SK-N-SH treated with all-trans-retinoic acid at 6 μM for 48 hours (cell line): Measurements from ENCODE around the gene IKZF3.

ENCODE experiments used
- GLIS3 ChIP-seq: fragments of 250-450 bp; sonication (Bioruptor Pico); IDR thresholded peaks from 2 replicates; pipeline ENCODE4 v1.5.0; 2020; ENCODE audit warnings: mild to moderate bottlenecking, moderate library complexity
- ISL1 ChIP-seq: fragments of 250-450 bp; sonication (Bioruptor Pico); IDR thresholded peaks from 2 replicates; pipeline ENCODE4 v2.1.2; 2022; ENCODE audit warnings: mild to moderate bottlenecking, moderate library complexity
- OSR1 ChIP-seq: fragments of 250-450 bp; sonication (Bioruptor Pico); IDR thresholded peaks from 2 replicates; pipeline ENCODE4 v1.8.0; 2022; ENCODE audit warnings: moderate library complexity, mild to moderate bottlenecking, inconsistent platforms
- PPARA ChIP-seq: fragments of 250-450 bp; sonication (Bioruptor Pico); IDR thresholded peaks from 2 replicates; pipeline ENCODE4 v1.5.0; 2020; ENCODE audit warnings: mild to moderate bottlenecking, borderline replicate concordance
- RARB ChIP-seq: fragments of 250-450 bp; sonication (Bioruptor Pico); IDR thresholded peaks from 2 replicates; pipeline ENCODE4 v1.8.0; 2021; ENCODE audit warnings: mild to moderate bottlenecking, moderate library complexity
- TOX ChIP-seq: fragments of 250-450 bp; sonication (Bioruptor Pico); IDR thresholded peaks from 2 replicates; pipeline ENCODE4 v1.8.0; 2021; ENCODE audit warnings: mild to moderate bottlenecking, moderate library complexity, borderline replicate concordance
- ZNF70 ChIP-seq: fragments of 450-650 bp; formaldehyde crosslinking; IDR thresholded peaks from 2 replicates; pipeline ENCODE4 v1.5.0; 2020; ENCODE audit warnings: mild to moderate bottlenecking, moderate library complexity
- TF ChIP-seq, protein P1 (sequence below): fragments of 250-450 bp; sonication (Bioruptor Pico); IDR thresholded peaks from 2 replicates; pipeline ENCODE4 v1.8.0; 2021; ENCODE audit warnings: low read depth, mild to moderate bottlenecking, moderate library complexity, borderline replicate concordance
- TF ChIP-seq, protein P2 (sequence below): fragments of 250-450 bp; sonication (Bioruptor Pico); IDR thresholded peaks from 2 replicates; pipeline ENCODE4 v1.5.0; 2020; ENCODE audit warnings: mild to moderate bottlenecking, moderate library complexity

DNA sequence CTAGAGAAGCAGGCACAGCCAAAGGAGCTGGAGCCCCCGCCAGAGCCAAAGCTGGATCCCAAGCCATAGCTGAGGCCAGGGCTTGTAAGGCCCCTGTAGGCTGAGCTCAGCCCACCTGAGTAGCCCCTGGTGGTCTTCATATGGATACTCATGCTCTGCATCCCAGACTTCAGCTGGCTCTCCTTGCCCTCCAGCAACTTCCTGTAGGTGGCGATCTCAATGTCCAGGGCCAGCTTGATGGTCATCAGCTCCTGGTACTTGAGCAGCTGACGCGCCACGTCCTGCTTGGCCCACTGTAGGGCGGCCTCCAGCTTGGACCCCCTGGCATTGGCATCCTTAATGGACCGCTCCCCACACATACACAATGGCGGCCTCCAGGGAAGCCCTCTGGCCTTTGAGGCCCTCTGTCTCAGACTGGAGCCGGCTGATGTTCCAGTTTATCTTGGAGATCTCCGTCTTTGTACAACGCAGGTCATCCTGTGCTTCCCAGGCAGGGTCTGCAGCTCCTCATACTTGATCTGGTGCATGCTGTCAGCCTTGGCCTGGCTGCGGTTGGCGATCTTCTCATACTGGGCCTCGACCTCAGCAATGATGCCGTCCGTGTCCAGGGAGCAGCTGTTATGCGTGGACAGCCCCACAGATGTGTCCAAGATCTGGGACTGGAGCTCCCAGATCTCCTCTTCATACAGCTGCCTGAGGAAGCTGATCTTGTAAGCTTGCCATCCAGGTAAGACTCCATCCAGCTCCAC, 28.9 kb downstream of the IKZF3 start:
- TF ChIP-seq ISL1 (CRISPR knock-in tag), result no peak
- TF ChIP-seq ZNF70, result no peak
- TF ChIP-seq, protein P1, sequence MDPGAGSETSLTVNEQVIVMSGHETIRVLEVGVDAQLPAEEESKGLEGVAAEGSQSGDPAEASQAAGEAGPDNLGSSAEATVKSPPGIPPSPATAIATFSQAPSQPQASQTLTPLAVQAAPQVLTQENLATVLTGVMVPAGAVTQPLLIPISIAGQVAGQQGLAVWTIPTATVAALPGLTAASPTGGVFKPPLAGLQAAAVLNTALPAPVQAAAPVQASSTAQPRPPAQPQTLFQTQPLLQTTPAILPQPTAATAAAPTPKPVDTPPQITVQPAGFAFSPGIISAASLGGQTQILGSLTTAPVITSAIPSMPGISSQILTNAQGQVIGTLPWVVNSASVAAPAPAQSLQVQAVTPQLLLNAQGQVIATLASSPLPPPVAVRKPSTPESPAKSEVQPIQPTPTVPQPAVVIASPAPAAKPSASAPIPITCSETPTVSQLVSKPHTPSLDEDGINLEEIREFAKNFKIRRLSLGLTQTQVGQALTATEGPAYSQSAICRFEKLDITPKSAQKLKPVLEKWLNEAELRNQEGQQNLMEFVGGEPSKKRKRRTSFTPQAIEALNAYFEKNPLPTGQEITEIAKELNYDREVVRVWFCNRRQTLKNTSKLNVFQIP (CRISPR knock-in tag), result no peak
- TF ChIP-seq RARB, result no peak
- no peak for TF ChIP-seq TOX (CRISPR knock-in tag)
- TF ChIP-seq GLIS3 (CRISPR knock-in tag), result no peak
- TF ChIP-seq PPARA (CRISPR knock-in tag), result no peak
- TF ChIP-seq, protein P2, sequence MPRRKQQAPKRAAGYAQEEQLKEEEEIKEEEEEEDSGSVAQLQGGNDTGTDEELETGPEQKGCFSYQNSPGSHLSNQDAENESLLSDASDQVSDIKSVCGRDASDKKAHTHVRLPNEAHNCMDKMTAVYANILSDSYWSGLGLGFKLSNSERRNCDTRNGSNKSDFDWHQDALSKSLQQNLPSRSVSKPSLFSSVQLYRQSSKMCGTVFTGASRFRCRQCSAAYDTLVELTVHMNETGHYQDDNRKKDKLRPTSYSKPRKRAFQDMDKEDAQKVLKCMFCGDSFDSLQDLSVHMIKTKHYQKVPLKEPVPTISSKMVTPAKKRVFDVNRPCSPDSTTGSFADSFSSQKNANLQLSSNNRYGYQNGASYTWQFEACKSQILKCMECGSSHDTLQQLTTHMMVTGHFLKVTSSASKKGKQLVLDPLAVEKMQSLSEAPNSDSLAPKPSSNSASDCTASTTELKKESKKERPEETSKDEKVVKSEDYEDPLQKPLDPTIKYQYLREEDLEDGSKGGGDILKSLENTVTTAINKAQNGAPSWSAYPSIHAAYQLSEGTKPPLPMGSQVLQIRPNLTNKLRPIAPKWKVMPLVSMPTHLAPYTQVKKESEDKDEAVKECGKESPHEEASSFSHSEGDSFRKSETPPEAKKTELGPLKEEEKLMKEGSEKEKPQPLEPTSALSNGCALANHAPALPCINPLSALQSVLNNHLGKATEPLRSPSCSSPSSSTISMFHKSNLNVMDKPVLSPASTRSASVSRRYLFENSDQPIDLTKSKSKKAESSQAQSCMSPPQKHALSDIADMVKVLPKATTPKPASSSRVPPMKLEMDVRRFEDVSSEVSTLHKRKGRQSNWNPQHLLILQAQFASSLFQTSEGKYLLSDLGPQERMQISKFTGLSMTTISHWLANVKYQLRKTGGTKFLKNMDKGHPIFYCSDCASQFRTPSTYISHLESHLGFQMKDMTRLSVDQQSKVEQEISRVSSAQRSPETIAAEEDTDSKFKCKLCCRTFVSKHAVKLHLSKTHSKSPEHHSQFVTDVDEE (CRISPR knock-in tag), result no peak
- TF ChIP-seq OSR1 (CRISPR knock-in tag), result no peak
